ENCODE data around the gene FARP2.

FARP2 gene

GRCh38 chr2:241532168-241532567, 176.1 kb downstream of the FARP2 start:
- TF ChIP-seq SUZ12 (IDR thresholded peaks at IDR 0.05; ENCODE audit: extremely low read depth, insufficient read depth, insufficient read length): no peak
- no peak for TF ChIP-seq ZNF274 (IDR thresholded peaks at IDR 0.05; ENCODE audit: low read depth, low read length)
- no peak for TF ChIP-seq YY1 (IDR thresholded peaks at IDR 0.05; ENCODE audit: insufficient read depth, insufficient read length)
- no peak overlapping the region for H3K4me3 ChIP-seq (ENCODE audit: insufficient read length, low read depth)
- no peak for DNase-seq (ENCODE audit: low read depth, low spot score)
- no peaks in the 10 kb centered on the region for H3K9me3 ChIP-seq (ENCODE audit: insufficient read depth, low read length)
- no peaks in the 10 kb centered on the region for H3K36me3 ChIP-seq (ENCODE audit: insufficient read depth, insufficient read length, low read length)
- no peak overlapping the region for H3K9ac ChIP-seq (ENCODE audit: insufficient read length, low read depth)
- peaks cover 2% of the 10 kb centered on the region for H3K27me3 ChIP-seq (ENCODE audit: insufficient read depth, insufficient read length)
- peaks cover 3% of the 10 kb centered on the region for H3K4me1 ChIP-seq (ENCODE audit: insufficient read depth, insufficient read length)

- Histone ChIP-seq H3K4me1 (ENCODE audit: insufficient read depth, insufficient read length) (peaks cover 3% of the 10 kb centered on the region), H3K27me3 (ENCODE audit: insufficient read depth, insufficient read length) (peaks cover 2% of the 10 kb centered on the region), H3K9ac (ENCODE audit: insufficient read length, low read depth) (no peak overlapping the region), H3K36me3 (ENCODE audit: insufficient read depth, insufficient read length, low read length) (no peaks in the 10 kb centered on the region), H3K9me3 (ENCODE audit: insufficient read depth, low read length) (no peaks in the 10 kb centered on the region), H3K4me3 (ENCODE audit: insufficient read length, low read depth) (no peak overlapping the region)
- no peak for DNase-seq (ENCODE audit: low read depth, low spot score)
- TF ChIP-seq ZNF274 (IDR thresholded peaks at IDR 0.05; ENCODE audit: low read depth, low read length) (no peak), SUZ12 (IDR thresholded peaks at IDR 0.05; ENCODE audit: extremely low read depth, insufficient read depth, insufficient read length) (no peak), YY1 (IDR thresholded peaks at IDR 0.05; ENCODE audit: insufficient read depth, insufficient read length) (no peak)
These were observed 176.9 kb downstream of the FARP2 start for GRCh38 chr2:241532733-241533601.

- Histone ChIP-seq H3K9me3 (ENCODE audit: insufficient read depth, low read length) (no peaks in the 10 kb centered on the region), H3K9ac (ENCODE audit: insufficient read length, low read depth) (no peak overlapping the region), H3K4me1 (ENCODE audit: insufficient read depth, insufficient read length) (peaks cover 6% of the 10 kb centered on the region), H3K27me3 (ENCODE audit: insufficient read depth, insufficient read length) (peaks cover 4% of the 10 kb centered on the region), H3K4me3 (ENCODE audit: insufficient read length, low read depth) (no peak overlapping the region), H3K36me3 (ENCODE audit: insufficient read depth, insufficient read length, low read length) (no peaks in the 10 kb centered on the region)
- TF ChIP-seq SUZ12 (IDR thresholded peaks at IDR 0.05; ENCODE audit: extremely low read depth, insufficient read depth, insufficient read length) (no peak), YY1 (IDR thresholded peaks at IDR 0.05; ENCODE audit: insufficient read depth, insufficient read length) (no peak), ZNF274 (IDR thresholded peaks at IDR 0.05; ENCODE audit: low read depth, low read length) (no peak)
- DNase-seq (ENCODE audit: low read depth, low spot score): no peak
These were observed 178.2 kb downstream of the FARP2 start for GRCh38 chr2:241534293-241534692.

- no peak for DNase-seq (ENCODE audit: low read depth, low spot score)
- H3K9me3 ChIP-seq (ENCODE audit: insufficient read depth, low read length): no peaks in the 10 kb centered on the region
- H3K4me1 ChIP-seq (ENCODE audit: insufficient read depth, insufficient read length): peaks cover 6% of the 10 kb centered on the region
- no peak for TF ChIP-seq ZNF274 (IDR thresholded peaks at IDR 0.05; ENCODE audit: low read depth, low read length)
- TF ChIP-seq SUZ12 (IDR thresholded peaks at IDR 0.05; ENCODE audit: extremely low read depth, insufficient read depth, insufficient read length): no peak
- no peak for TF ChIP-seq YY1 (IDR thresholded peaks at IDR 0.05; ENCODE audit: insufficient read depth, insufficient read length)
- H3K9ac ChIP-seq (ENCODE audit: insufficient read length, low read depth): no peak overlapping the region
- no peaks in the 10 kb centered on the region for H3K36me3 ChIP-seq (ENCODE audit: insufficient read depth, insufficient read length, low read length)
- peaks cover 10% of the 10 kb centered on the region for H3K27me3 ChIP-seq (ENCODE audit: insufficient read depth, insufficient read length)
- no peak overlapping the region for H3K4me3 ChIP-seq (ENCODE audit: insufficient read length, low read depth)
These were observed 178.8 kb downstream of the FARP2 start for GRCh38 chr2:241534701-241535375.

- no peaks in the 10 kb centered on the region for H3K36me3 ChIP-seq (ENCODE audit: insufficient read depth, insufficient read length, low read length)
- H3K9ac ChIP-seq (ENCODE audit: insufficient read length, low read depth): no peak overlapping the region
- H3K9me3 ChIP-seq (ENCODE audit: insufficient read depth, low read length): no peaks in the 10 kb centered on the region
- DNase-seq (ENCODE audit: low read depth, low spot score): no peak
- no peak for TF ChIP-seq SUZ12 (IDR thresholded peaks at IDR 0.05; ENCODE audit: extremely low read depth, insufficient read depth, insufficient read length)
- TF ChIP-seq YY1 (IDR thresholded peaks at IDR 0.05; ENCODE audit: insufficient read depth, insufficient read length): no peak
- TF ChIP-seq ZNF274 (IDR thresholded peaks at IDR 0.05; ENCODE audit: low read depth, low read length): no peak
- peaks cover 21% of the 10 kb centered on the region for H3K27me3 ChIP-seq (ENCODE audit: insufficient read depth, insufficient read length)
- peaks cover 6% of the 10 kb centered on the region for H3K4me1 ChIP-seq (ENCODE audit: insufficient read depth, insufficient read length)
- H3K4me3 ChIP-seq (ENCODE audit: insufficient read length, low read depth): no peak overlapping the region
These were observed 180.0 kb downstream of the FARP2 start for GRCh38 chr2:241535871-241536655.

GRCh38 chr2:241538838-241539615, 182.9 kb downstream of the FARP2 start:
- TF ChIP-seq YY1 (IDR thresholded peaks at IDR 0.05; ENCODE audit: insufficient read depth, insufficient read length) (no peak), SUZ12 (IDR thresholded peaks at IDR 0.05; ENCODE audit: extremely low read depth, insufficient read depth, insufficient read length) (no peak), ZNF274 (IDR thresholded peaks at IDR 0.05; ENCODE audit: low read depth, low read length) (no peak)

More at GRCh38 chr2:241538838-241539615, 182.9 kb downstream of the FARP2 start:
- H3K36me3 ChIP-seq (ENCODE audit: insufficient read depth, insufficient read length, low read length): no peaks in the 10 kb centered on the region
- H3K4me3 ChIP-seq (ENCODE audit: insufficient read length, low read depth): no peak overlapping the region
- H3K9ac ChIP-seq (ENCODE audit: insufficient read length, low read depth): no peak overlapping the region
- DNase-seq (ENCODE audit: low read depth, low spot score): no peak
- no peaks in the 10 kb centered on the region for H3K9me3 ChIP-seq (ENCODE audit: insufficient read depth, low read length)
- peaks cover 6% of the 10 kb centered on the region for H3K4me1 ChIP-seq (ENCODE audit: insufficient read depth, insufficient read length)
- H3K27me3 ChIP-seq (ENCODE audit: insufficient read depth, insufficient read length): peaks cover 44% of the 10 kb centered on the region

Measured in NT2/D1 (cell line).